DMS53 (cell line): ENCODE data around the gene ANKRD18A.
A peak's percentile ranks its signal among the peaks of the same experiment; 100 is the strongest.

Experiments used
- DNase-seq: peaks from one replicate; lab custom pipeline; 2025; lab: John Stamatoyannopoulos, UW

ANKRD18A gene

DNA sequence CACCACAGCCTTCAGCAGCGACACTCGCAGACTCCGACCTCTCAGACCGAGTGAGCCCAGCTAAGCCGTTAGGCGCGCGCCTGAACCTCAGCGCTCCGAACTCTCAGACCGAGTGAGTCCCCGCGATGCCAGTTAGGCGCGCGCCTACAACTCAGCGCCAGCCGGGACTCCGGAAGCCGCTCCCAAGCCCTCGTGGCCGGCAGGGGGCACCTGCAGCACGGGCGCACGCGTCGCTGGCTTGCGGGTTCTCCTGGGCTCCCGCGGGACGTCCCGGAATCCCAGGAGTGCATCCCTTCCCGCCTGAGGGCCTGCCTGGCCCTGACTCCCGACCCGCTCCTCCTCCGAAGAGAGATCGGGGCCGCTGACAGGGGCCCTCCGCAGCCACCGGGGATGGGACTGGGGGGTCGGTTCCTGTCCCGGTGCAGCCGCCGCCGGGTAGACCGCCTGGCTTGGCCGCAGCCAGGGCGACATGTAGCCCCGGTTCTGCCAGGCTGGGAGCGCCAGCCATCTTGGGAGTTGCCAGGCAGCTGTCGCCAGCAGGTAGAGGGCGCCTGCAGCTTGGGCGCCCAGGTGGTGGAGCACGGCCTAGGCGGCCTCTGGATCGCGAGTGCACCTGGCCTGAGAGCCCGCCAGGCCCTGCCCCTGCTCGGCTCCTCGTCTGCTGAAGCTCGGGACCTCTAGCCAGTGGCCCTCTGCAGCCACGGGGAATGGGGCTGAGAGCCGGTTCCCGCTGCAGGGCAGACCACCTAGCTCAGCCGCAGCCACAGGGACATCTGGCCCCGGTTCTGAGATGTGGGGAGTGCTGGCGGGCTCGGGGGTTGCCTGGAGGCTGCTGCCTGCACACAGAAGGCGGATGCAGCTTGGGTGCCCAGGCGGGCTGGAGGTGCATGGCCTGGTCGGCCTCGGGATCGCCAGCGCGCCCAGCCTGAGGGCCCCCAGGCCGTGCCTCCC, at the start of gene ANKRD18A:
TSS of gene ANKRD18A (minus strand) at position 114 of the 951 bp plus-strand sequence. CDS start 311 bp downstream, outside the sequence.
- DNase-seq = peak; percentile 96

DNA sequence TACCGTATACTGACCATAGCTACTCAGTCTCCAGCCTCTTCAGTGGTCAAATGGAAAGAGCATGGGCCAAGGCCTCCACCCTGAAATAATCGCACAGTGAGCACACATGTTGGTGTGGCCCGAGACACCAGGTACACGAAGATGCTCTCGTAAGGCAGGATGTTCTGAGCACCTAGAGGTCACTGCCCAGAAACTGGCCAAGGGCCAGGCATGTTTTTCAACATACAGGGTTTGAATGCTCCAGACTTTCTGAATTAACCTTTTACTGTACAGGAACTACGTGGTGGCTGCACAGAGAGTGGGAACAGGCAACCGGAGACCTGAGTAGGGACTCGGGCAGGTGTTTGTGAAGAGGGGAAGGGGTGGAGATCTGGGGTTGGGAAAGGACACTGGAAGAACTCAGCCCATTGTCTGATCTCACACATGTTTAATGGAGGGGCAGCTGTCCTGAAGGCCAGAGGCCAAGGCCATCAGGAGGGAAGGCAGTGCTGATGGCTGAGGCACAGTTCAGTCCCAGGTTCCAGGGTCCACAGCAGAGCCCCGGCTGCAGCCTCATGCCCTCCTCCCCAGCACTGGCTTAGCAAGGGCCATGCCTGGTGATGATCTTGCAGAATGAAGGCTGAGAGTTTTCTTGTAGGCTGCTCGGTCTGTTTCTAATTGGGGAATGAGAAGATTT, 48.5 kb upstream of the ANKRD18A start:
- no peak for DNase-seq

DNA sequence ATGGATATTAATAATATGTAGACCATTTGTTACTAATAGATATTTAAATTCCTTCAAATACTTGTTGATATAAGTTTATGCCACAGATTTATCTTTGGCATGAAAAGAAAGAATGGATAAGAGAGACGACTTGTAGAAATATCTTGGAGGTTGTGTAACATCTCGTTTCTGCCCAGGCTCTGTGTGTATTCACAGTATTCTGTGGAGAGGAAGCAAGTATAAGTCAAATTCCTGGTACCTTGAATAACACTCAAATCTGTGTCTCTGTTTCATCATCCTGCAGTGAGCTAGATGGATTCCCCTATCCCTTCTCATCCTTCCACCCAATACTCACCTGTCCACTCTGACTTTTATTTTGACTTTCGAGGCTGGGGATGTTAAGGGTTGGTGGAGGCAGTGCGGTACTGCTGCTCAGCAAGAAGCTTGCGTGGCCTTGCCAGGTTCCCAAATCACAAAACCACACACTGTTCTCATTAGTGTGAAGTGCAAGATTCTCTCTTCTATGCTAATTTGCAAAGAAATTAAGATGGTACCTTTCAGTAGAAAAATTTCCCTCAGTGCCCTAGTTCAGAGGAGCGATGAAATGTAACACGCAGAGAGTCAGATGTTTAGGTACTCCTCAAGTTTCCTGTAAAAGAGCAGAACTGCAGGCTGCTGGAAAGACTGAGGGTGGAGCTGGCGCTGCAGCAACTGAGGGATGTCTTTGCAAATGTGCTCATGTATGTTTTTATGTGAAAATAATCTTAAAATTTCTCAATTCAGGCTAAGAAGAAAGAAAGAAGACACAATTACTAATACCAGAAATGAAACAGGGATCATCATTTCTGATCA, 42.6 kb upstream of the ANKRD18A start:
- DNase-seq = no peak

DNA sequence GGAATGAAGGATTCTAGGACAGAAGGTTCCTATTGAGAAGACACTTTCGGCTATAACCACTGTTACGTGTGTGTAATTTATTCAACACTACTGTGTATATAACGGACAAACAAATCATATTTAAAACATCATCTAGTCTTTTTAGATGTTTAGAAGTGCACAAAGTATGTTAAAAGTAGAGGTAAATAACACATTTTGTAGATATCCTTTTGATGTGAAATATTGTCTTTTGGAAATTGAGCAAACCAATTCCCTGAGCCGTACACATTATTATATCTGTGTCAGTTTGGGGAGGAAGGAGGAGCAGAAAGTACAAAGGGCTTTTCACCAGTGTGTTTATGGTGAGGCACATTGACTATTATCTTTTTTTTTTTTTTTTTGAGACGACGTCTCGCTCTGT, 39.1 kb upstream of the ANKRD18A start:
- DNase-seq = no peak

DNA sequence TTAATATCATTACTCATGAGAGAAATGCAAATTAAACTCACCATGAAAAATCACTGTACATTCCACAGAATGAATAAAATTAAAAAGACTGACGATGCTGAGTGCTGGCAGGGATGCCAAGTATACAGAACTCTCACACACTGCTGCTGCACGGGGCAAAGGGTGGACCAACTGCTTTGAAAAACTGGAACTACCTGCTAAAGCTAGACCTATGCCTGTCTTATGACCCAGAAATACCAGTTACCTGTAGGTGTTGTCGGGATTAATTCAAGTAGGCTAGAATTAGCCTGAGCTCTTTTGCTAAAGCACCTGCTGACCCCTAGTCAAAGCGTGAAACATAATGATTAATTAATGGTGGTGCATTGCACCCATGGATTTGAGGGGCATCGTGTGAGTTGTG, 36.5 kb upstream of the ANKRD18A start:
- DNase-seq = no peak

DNA sequence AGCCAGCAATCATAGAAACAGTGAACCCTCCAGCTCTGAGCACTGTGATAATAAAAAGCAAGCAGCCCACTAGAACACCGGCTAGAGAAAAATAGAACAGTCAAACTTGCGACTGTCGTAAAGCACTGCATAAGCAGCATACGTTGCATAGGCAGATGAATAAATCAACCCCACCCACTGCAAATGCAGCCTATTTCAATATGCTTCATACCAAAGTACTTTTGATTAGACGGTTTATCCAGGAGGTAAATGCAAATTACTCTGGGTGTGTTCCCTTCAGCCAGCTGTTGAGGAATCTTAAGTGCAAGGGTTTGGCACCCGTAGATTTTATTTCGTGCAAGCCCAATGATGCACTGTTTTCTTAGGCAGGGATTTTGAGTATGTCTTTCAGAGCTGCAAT, 32.1 kb upstream of the ANKRD18A start:
- DNase-seq = no peak

DNA sequence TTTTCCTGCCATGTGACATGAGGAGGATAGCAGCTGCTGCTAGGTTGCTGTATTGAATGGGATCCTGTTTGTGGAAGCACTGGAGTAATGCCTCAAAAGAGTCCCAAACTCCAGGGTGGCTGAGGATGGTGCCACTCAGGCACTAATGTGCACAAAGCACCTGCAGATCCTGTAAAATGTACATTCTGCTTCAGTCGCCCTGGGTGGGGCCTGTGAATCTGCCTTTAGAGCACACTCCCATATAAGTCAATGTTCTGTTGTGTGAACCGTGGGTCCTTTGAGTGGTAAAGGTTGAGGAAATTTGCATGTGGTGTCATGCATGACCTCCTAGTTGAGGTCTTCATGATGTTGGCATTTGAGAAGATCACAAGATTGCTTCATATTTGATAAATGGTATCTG, 31.6 kb upstream of the ANKRD18A start:
- DNase-seq = no peak

DNA sequence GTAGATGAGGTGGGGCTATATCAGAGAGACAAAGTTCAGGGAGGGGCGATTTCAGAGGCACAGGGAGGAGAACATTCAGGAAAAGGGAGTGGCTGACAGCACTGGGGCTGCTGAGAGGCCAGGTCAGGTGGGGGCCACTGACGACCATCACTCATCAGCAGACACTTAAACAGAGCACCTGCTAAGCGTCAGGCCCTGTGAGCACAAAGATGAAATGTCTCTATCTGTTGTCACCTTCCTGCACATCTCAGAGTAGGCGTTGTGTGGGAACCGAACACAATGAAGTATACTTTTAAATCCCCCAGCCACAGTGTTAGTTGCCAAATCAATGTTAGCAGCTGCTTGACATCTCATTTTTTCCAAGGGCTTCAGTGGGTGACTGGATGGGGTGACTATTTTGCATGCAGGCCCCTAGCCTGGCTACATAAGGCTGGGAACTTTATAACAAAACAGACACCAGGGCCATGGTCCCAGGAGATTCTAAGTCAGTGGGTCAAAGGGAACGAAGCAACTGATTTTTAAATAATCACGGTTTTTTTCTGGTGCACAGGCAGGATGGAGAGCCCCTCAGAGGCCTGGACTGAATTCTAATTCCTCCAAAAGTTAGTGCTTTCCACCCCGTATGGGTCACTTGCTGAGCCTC, 31.1 kb upstream of the ANKRD18A start:
- DNase-seq = no peak

DNA sequence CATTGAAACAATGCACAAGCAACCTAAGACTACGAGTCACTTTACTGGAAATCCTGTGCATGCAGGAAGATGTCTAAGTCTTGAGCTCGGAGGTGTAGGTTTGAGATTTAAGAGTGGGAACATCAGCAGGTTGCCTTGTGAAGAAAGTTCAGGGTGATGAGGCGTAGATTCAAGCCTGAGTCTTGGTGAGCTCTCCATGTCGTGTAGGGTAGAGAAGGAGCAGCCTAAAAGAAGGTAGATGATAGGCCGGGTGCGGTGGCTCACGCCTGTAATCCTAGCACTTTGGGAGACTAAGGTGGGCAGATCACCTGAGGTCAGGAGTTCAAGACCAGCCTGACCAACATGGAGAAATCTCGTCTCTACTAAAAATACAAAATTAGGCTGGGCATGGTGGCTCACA, 30.2 kb upstream of the ANKRD18A start:
- no peak for DNase-seq

DNA sequence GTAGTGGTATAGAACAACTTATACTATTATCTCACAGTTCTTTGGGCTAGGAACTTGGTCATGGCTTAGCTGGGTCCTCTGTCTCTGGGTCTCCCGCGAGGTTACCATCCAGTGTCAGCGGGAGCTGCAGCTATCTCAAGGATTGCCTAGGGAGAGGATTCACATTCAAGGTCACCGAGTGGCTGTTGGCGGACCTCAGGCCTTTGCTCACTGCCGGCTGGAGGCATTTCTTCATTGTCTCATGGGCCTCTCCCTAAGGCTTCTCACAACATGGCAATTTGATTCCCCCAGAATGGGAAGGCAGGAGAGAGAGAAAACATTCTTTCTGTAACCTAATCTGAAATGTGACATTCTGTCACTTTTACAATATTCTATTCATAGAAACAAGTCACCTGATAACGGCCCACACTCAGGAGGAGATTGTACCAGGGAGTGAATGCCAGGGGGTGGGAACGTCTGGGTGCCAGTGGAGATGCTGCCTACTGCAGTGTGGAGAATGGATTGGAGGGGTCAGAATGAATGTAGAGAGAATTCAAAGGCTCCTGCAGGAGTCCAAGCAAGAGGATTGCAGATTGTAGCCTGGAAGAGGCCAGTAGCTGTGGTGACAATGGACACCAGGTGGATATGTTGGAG, 29.5 kb upstream of the ANKRD18A start:
- no peak for DNase-seq

DNA sequence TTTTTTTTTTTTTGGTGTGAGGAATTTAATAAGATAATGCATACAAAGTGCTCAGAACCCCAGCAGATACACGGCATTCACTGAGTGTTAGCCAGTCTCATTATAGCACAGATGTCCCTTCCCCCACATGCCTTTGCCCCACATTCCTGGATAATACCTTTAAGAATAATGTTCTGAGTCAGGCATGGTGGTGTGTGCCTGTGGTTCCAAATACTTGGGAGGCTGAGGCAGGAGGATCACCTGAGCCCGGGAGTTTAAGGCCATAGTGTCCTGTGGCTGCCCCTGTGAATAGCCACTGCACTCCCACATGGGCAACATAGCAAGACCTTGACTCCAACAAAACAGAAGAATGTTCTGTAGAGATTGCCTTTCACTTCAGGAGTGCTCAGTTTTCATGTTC, 24.2 kb upstream of the ANKRD18A start:
- DNase-seq = no peak

DNA sequence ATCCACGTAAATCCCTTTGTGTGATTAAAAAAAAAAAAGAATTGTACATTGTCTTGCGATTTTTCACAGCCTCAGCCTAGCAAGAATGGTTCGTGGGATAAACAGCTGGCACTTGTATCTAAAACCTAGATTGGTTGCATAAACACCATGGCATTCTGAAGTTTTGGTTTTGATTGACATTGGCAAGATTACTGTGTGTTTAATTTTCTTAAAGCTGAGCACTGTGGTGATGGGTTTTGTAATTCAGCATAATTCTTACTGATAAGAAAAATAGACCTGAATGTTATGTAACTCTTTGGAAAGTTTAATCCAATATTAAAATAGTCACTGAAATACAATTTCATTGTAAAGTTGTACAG, 23.4 kb upstream of the ANKRD18A start:
- no peak for DNase-seq

DNA sequence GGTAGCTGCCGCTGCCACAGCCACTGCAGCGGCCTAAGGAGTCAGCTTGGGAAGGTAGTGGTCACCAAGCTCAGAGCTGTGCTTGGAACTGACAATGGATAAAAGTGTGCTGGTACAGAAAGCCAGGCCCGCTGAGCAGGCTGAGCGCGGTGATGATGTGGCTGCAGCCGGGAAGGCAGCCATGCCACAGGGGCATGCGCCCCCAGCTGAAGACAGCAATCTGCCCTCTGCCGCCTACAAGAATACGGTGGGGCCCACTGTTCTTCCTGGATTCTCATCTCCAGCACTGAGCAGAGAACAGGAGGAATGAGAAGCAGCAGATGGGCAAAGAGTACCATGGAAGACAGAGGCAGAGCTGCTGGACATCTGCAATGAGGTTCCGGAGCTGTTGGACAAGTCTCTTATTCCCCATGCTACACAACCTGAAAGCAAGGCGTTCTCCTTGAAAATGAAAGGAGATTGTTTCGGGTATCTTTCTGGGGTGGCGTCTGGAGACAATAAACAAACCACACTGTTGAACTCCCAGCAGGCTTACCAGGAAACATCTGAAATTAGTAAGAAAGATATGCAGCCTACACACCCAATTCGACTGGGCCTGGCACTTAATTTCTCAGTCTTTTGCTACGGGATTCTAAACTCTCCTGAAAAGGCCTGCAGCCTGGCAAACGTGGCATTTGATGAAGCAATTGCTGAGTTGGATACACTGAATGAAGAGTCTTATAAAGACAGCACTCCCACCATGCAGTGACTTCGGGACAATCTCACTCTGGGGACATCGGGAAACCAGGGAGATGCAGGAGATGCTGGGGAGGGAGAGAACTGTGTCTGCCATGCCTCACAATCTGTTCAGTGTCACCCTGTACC, 22.8 kb upstream of the ANKRD18A start:
- no peak for DNase-seq

DNA sequence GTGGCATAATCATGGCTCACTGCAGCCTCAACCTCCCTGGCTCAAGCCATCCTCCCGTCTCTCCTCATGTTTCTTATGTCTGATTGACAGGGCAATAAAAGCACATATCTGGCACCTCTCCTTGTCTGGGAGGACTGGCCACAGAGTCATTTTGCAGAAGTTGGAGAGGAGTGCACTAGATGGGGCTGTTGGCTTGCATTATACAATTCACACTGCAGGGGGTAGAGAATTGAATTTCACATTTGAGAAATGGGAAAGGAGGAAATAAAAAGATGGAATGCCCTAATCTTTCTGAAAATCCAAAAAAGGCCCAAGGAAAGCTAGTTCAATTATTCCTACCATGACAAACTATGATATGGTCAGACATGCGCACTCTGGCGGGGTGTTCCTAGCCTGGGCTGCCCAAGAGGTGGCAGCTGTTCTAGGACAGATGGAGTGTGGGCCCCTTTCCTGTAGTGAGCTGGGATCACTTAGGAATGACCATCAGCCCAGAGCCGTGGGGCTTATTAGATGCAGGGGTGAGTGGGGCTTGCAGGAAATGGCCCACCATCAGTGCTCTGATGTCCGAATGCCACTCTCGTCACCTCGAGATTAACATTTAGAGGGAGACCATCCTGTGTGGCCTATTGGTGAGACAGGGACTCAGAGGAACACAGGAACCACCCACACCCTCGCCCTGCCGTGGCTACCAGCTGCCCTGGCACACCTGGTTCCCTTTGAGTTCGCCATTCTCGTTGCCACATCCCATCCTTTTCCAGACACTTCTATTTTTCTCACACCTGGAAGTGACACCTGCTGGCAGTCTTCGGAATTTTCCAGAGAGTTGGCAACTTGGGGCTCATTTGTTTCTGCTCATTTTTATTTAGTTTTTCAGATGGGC, 21.8 kb upstream of the ANKRD18A start:
- DNase-seq = peak; percentile 65

DNA sequence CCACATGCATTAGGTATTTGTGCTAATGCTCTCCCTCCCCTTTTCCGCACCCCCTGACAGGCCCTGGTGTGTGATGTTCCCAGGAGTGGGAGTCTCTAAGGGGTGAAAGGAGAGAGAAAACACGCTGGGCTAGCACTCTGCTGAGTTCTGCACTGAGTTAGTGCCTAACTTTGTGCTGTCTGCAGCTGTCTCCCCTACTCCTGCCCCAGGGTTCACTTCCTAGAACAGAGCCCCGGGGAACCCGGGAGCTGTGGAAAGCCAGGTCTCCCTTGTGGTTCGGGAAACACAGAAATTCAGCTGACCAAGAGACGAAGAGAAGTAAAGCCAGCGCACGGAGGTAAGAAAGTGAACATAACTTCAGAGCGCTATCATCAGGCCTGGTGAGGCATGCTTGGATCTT, 20.7 kb upstream of the ANKRD18A start:
- DNase-seq = no peak

DNA sequence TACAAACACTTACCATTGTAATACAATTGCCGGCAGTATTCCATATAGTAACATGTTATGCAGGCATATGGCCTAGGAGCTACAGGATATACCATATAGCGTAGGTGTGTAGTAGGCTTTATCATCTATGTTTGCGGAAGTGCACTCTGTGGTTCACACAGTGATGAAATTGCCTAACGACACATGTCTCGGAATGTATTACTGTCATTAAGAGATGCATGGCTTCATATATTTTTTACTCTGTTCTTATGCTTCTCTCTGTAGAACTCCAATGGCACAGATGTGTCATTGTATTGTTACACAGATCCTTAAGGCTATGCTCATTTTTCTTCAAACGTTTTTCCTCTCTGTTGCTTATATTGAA, 19.2 kb upstream of the ANKRD18A start:
- no peak for DNase-seq

DNA sequence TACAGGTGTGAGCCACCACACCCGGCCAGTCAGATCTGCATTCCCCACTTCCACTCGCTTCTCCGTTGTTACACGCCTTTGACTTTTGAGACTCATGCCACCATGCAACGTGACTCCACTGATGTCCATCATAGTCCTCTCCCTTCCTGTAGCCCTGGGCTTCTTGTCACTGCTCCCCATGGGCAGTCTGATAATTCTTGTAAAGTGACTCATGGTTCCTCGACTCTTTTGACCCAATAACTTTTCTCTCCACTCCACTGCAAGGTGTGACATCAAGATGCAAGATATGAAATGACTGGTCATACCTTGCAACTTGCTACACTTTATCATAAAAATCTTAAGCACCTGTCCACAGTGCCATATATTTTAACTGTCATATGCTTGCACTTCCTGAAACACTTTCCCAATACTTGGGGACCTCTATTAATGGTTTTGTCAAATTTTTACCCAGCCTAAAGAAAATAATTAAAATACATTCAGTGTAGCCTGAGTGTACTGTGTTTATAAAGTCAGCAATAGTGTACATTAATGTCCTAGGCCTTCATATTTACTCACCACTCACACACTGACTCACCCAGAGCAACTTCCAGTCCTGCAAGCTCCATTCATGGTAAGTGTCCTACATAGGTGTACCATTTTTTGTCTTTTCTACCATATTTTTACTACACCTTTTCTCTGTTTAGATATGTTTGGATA, 18.6 kb upstream of the ANKRD18A start:
- DNase-seq = peak; percentile 4

DNA sequence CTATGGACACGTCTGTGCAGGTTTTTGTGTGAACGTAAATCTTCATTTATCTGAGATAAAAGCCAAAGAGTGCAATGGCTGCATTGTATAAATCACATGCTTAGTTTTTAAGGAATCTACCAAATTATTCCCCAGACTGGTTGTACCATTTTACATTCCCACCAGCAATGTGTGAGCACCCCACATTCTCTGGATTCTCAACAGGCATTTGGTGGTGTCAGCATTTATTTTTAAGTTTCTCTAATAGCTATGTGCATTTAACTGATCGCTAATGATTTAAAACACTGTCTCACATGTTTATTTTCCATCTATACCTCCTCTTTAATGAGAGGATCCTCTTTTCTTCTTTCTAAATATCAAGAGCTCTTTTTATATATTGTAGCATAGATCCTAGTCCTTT, 13.9 kb upstream of the ANKRD18A start:
- no peak for DNase-seq

DNA sequence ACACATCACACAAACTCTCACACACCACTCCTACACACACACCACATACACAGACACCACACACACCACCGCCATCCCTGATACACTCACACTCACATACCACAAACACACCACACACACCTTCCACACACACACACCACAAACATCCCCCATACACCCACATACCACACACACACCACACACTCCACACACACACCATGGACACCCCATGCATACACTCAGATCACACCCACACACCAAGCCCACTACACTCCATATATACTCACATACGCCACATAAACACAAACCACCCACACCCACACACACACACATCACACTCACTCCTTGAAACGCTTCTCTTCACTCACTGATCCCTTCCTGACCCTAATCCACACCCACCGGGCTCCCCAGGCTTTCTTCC, 9.1 kb upstream of the ANKRD18A start:
- no peak for DNase-seq
